ENCODE measurements around the gene RSPH9.
"Not testable (repeated sequence)": the region's sequence is repeated elsewhere in the genome, so short reads cannot be mapped to it uniquely, and the experiment has no call there.

RSPH9 gene

DNA sequence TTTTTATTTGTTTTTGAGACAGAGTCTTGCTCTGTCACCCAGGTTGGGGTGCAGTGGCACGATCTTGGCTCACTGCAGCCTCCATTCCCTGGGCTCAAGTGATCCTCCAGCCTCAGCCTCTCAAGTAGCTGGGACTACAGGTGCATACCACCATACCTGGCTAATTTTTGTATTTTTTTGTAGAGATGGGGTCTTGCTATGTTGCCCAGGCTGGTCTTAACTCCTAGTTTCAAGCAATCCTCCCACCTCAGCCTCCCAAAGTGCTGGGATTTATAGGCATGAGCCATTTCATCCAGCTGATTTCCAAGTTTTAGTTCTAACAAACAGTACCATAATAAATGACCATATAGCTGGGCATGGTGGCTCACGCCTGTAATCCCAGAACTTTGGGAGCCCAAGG lies 8.0 kb downstream of the RSPH9 start:
- 100% methylated on average over 1 of the region's 2 CpGs for WGBS
- not testable (repeated sequence) for DNase-seq

DNA sequence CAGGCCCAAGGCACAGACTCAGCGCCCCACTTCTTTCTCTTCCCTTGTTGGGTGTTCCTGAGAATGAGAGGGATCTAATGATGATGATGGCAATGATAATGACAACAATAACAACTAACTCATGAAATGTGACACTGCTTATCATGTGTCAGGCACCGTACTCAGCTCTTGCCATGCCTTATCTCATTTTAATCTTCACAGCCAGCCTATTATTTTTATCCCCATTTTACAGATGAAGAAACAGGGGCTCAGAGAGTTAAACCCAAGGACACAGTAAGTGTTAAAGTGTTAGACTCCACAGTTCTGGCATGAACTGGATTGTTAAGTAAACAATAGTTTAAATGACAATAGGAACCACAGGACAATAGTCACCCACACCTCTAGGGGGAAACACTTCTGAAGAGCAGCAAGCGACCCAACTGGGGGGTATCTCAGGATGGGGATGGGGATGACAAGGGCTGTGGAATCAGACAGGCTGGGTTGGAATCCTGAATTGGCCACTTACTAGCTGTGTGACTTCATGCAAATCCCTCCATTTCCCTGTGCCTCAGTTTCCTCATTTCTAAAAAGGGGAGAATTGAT lies 12.5 kb downstream of the RSPH9 start:
- WGBS: 92% methylated on average over 1 of the region's 3 CpGs
- Histone ChIP-seq H3K18ac (ENCODE audit: low read depth in 1 of 2, low read length in 2 of 2) (no peak overlapping the region), H4K8ac (ENCODE audit: low read length) (no peak overlapping the region), H3K9me3 (ENCODE audit: control insufficient read depth, low read length) (peaks cover 4% of the 10 kb centered on the region), H4K91ac (ENCODE audit: low read length) (no peak overlapping the region), H3K27me3 (ENCODE audit: control insufficient read depth in 1 of 2, insufficient read depth in 1 of 2, low read length in 2 of 2) (no peaks in the 10 kb centered on the region), H3K14ac (ENCODE audit: low read length in 2 of 2) (no peak overlapping the region), H3K4me1 (ENCODE audit: control insufficient read depth, insufficient read depth, low read depth, low read length) (no peaks in the 10 kb centered on the region), H3K79me1 (replicated peaks; ENCODE audit: low read length, poor library complexity, severe bottlenecking) (no peaks in the 10 kb centered on the region), H2BK120ac (ENCODE audit: low read depth, low read length) (no peak overlapping the region), H3K4me3 (ENCODE audit: insufficient read depth in 1 of 2, low read depth in 1 of 2, low read length in 2 of 2) (no peak overlapping the region), H2AFZ (ENCODE audit: low read depth, low read length) (no peak overlapping the region), H2BK15ac (ENCODE audit: low read depth, poor library complexity, severe bottlenecking) (no peak overlapping the region), H2BK5ac (ENCODE audit: low read depth, low read length, poor library complexity, severe bottlenecking) (no peak overlapping the region), H3K4me2 (ENCODE audit: low read length, poor library complexity, severe bottlenecking) (no peak overlapping the region), H2BK12ac (ENCODE audit: low read length in 2 of 2) (no peak overlapping the region), H3K27ac (ENCODE audit: low read length, poor library complexity, severe bottlenecking) (no peak overlapping the region), H3K36me3 (ENCODE audit: control insufficient read depth in 1 of 2, insufficient read depth in 2 of 2, low read depth in 1 of 2, low read length in 2 of 2) (no peaks in the 10 kb centered on the region), H3K23ac (ENCODE audit: low read length in 2 of 2) (no peak overlapping the region), H3K4ac (ENCODE audit: low read depth in 1 of 2, low read length in 2 of 2) (no peak overlapping the region), H3K9ac (ENCODE audit: low read length) (no peak overlapping the region), H2AK5ac (ENCODE audit: low read length, severe bottlenecking) (no peak overlapping the region)
- DNase-seq: no peak

More for the DNA sequence above, 8.0 kb downstream of the RSPH9 start:
- not testable (repeated sequence) for H2AFZ ChIP-seq (ENCODE audit: low read depth, low read length); H3K18ac ChIP-seq (ENCODE audit: low read depth in 1 of 2, low read length in 2 of 2); H2BK12ac ChIP-seq (ENCODE audit: low read length in 2 of 2); H4K91ac ChIP-seq (ENCODE audit: low read length); H3K27ac ChIP-seq (ENCODE audit: low read length, poor library complexity, severe bottlenecking); H3K36me3 ChIP-seq (ENCODE audit: control insufficient read depth in 1 of 2, insufficient read depth in 2 of 2, low read depth in 1 of 2, low read length in 2 of 2); H2BK5ac ChIP-seq (ENCODE audit: low read depth, low read length, poor library complexity, severe bottlenecking); H4K8ac ChIP-seq (ENCODE audit: low read length); H3K14ac ChIP-seq (ENCODE audit: low read length in 2 of 2); H3K9me3 ChIP-seq (ENCODE audit: control insufficient read depth, low read length); H3K27me3 ChIP-seq (ENCODE audit: control insufficient read depth in 1 of 2, insufficient read depth in 1 of 2, low read length in 2 of 2); H3K23ac ChIP-seq (ENCODE audit: low read length in 2 of 2); H2BK120ac ChIP-seq (ENCODE audit: low read depth, low read length); H3K4me3 ChIP-seq (ENCODE audit: insufficient read depth in 1 of 2, low read depth in 1 of 2, low read length in 2 of 2); H3K9ac ChIP-seq (ENCODE audit: low read length); H3K4me2 ChIP-seq (ENCODE audit: low read length, poor library complexity, severe bottlenecking); H2AK5ac ChIP-seq (ENCODE audit: low read length, severe bottlenecking); H3K4ac ChIP-seq (ENCODE audit: low read depth in 1 of 2, low read length in 2 of 2); H2BK15ac ChIP-seq (ENCODE audit: low read depth, poor library complexity, severe bottlenecking); H3K4me1 ChIP-seq (ENCODE audit: control insufficient read depth, insufficient read depth, low read depth, low read length); H3K79me1 ChIP-seq (replicated peaks; ENCODE audit: low read length, poor library complexity, severe bottlenecking)

DNA sequence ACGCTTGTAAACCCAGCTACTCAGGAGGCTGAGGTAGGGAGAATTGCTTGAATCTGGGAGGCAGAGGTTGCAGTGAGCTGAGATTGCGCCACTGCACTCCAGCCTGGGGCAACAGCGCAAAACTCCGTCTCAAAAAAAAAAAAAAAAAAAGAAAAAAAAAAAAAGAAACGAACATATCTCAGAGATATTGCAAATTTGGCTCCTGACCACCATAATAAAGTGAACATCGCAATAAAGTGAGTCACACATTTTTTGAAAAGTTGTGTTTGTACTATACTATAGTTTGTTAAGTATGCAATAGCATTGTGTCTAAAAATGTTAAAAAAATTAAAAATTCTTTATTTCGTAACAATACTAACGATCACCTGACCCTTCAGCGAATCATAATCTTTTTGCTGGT lies 13.3 kb downstream of the RSPH9 start:
- no peak overlapping the region for H2AK5ac ChIP-seq (ENCODE audit: low read length, severe bottlenecking)
- H3K23ac ChIP-seq (ENCODE audit: low read length in 2 of 2): no peak overlapping the region
- WGBS: 96% methylated on average over 4 of the region's 9 CpGs
- H3K9ac ChIP-seq (ENCODE audit: low read length): no peak overlapping the region
- no peak overlapping the region for H3K18ac ChIP-seq (ENCODE audit: low read depth in 1 of 2, low read length in 2 of 2)
- no peak overlapping the region for H3K4ac ChIP-seq (ENCODE audit: low read depth in 1 of 2, low read length in 2 of 2)
- no peak overlapping the region for H4K8ac ChIP-seq (ENCODE audit: low read length)
- no peak for DNase-seq
- no peak overlapping the region for H2BK5ac ChIP-seq (ENCODE audit: low read depth, low read length, poor library complexity, severe bottlenecking)
- no peak overlapping the region for H3K27ac ChIP-seq (ENCODE audit: low read length, poor library complexity, severe bottlenecking)
- H3K4me2 ChIP-seq (ENCODE audit: low read length, poor library complexity, severe bottlenecking): no peak overlapping the region
- no peak overlapping the region for H2BK120ac ChIP-seq (ENCODE audit: low read depth, low read length)
- no peak overlapping the region for H2BK12ac ChIP-seq (ENCODE audit: low read length in 2 of 2)
- H4K91ac ChIP-seq (ENCODE audit: low read length): no peak overlapping the region
- H3K9me3 ChIP-seq (ENCODE audit: control insufficient read depth, low read length): peaks cover 4% of the 10 kb centered on the region
- no peaks in the 10 kb centered on the region for H3K4me1 ChIP-seq (ENCODE audit: control insufficient read depth, insufficient read depth, low read depth, low read length)
- H3K4me3 ChIP-seq (ENCODE audit: insufficient read depth in 1 of 2, low read depth in 1 of 2, low read length in 2 of 2): no peak overlapping the region
- no peak overlapping the region for H2BK15ac ChIP-seq (ENCODE audit: low read depth, poor library complexity, severe bottlenecking)
- H3K36me3 ChIP-seq (ENCODE audit: control insufficient read depth in 1 of 2, insufficient read depth in 2 of 2, low read depth in 1 of 2, low read length in 2 of 2): no peaks in the 10 kb centered on the region
- no peak overlapping the region for H2AFZ ChIP-seq (ENCODE audit: low read depth, low read length)
- H3K79me1 ChIP-seq (replicated peaks; ENCODE audit: low read length, poor library complexity, severe bottlenecking): no peaks in the 10 kb centered on the region
- no peak overlapping the region for H3K14ac ChIP-seq (ENCODE audit: low read length in 2 of 2)
- no peaks in the 10 kb centered on the region for H3K27me3 ChIP-seq (ENCODE audit: control insufficient read depth in 1 of 2, insufficient read depth in 1 of 2, low read length in 2 of 2)

DNA sequence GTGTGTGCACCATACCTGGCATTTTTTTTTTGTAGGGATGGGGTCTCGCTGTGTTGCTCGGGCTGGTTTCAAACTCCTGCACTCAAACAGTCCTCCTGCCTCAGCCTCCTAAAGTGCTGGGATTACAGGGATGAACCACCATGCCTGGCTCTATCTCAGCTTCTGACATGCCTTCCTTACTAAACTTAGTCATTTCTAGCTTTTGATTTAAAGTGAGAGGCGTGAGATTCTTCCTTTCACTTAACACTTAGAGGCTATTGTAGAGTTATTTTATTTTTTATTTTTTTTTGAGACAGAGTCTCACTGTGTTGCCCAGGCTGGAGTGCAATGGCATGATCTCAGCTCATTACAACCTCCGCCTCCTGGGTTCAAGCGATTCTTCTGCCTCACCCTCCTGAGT lies 18.1 kb downstream of the RSPH9 start:
- not testable (repeated sequence) for H2BK5ac ChIP-seq (ENCODE audit: low read depth, low read length, poor library complexity, severe bottlenecking); H2BK15ac ChIP-seq (ENCODE audit: low read depth, poor library complexity, severe bottlenecking); H2BK120ac ChIP-seq (ENCODE audit: low read depth, low read length); H3K4me2 ChIP-seq (ENCODE audit: low read length, poor library complexity, severe bottlenecking); H3K27me3 ChIP-seq (ENCODE audit: control insufficient read depth in 1 of 2, insufficient read depth in 1 of 2, low read length in 2 of 2); H3K18ac ChIP-seq (ENCODE audit: low read depth in 1 of 2, low read length in 2 of 2); H3K79me1 ChIP-seq (replicated peaks; ENCODE audit: low read length, poor library complexity, severe bottlenecking); H3K9me3 ChIP-seq (ENCODE audit: control insufficient read depth, low read length); H3K4me3 ChIP-seq (ENCODE audit: insufficient read depth in 1 of 2, low read depth in 1 of 2, low read length in 2 of 2); H3K4ac ChIP-seq (ENCODE audit: low read depth in 1 of 2, low read length in 2 of 2); H2AK5ac ChIP-seq (ENCODE audit: low read length, severe bottlenecking); H3K36me3 ChIP-seq (ENCODE audit: control insufficient read depth in 1 of 2, insufficient read depth in 2 of 2, low read depth in 1 of 2, low read length in 2 of 2); H3K14ac ChIP-seq (ENCODE audit: low read length in 2 of 2); H3K23ac ChIP-seq (ENCODE audit: low read length in 2 of 2); H2AFZ ChIP-seq (ENCODE audit: low read depth, low read length); H3K9ac ChIP-seq (ENCODE audit: low read length); H2BK12ac ChIP-seq (ENCODE audit: low read length in 2 of 2); DNase-seq; H3K27ac ChIP-seq (ENCODE audit: low read length, poor library complexity, severe bottlenecking); H4K8ac ChIP-seq (ENCODE audit: low read length); H4K91ac ChIP-seq (ENCODE audit: low read length)
- H3K4me1 ChIP-seq (ENCODE audit: control insufficient read depth, insufficient read depth, low read depth, low read length): peaks cover 14% of the 10 kb centered on the region
- WGBS: 97% methylated on average over 3 of the region's 5 CpGs

Measured in mesenchymal stem cell (in vitro differentiated cells and primary cell).